GM12872 (cell line): ENCODE measurements around the gene PPP2R5A.

Source experiments
- TF ChIP-seq, protein P1 (sequence below): IDR thresholded peaks from 3 replicates; pipeline ENCODE4 v1.5.1; 2011; ENCODE audit warnings: low read depth, mild to moderate bottlenecking, low read length, moderate library complexity; ENCODE audit not compliant: insufficient read depth

Gene PPP2R5A

DNA sequence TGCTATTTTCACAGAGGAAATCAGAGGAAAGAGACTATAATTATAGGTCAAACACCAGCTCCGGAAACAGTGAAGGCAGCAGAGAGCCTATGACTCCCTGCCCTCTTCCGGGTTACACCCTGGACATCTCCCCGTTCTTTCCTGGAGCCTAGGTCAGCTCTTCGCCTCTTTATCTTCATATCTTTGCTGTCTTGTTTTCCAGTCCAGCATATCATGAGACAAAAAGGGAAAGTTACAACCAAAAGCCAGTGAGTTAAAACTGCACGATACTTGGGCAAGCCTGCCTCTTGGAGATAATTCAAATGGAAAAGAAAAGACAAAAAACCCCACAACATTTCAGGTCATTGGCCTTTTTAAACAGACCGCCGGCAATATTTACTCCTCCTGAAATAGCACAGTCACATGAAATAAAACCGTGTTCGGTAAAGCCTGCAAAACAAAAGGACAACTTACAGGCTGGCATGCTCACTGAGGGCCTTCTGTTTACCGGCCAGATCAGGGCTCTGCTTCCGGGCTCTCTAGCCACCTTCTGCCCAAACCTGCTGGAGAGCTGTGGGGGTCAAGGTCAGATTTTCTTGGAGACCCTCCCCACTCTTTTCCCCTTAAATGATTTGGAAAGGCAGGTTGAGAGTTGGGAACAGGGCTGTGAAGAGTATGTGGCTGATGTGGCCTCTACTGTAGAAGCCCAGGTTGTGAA lies 42.8 kb upstream of the PPP2R5A start:
- TF ChIP-seq, protein P1, sequence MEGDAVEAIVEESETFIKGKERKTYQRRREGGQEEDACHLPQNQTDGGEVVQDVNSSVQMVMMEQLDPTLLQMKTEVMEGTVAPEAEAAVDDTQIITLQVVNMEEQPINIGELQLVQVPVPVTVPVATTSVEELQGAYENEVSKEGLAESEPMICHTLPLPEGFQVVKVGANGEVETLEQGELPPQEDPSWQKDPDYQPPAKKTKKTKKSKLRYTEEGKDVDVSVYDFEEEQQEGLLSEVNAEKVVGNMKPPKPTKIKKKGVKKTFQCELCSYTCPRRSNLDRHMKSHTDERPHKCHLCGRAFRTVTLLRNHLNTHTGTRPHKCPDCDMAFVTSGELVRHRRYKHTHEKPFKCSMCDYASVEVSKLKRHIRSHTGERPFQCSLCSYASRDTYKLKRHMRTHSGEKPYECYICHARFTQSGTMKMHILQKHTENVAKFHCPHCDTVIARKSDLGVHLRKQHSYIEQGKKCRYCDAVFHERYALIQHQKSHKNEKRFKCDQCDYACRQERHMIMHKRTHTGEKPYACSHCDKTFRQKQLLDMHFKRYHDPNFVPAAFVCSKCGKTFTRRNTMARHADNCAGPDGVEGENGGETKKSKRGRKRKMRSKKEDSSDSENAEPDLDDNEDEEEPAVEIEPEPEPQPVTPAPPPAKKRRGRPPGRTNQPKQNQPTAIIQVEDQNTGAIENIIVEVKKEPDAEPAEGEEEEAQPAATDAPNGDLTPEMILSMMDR: no peak

DNA sequence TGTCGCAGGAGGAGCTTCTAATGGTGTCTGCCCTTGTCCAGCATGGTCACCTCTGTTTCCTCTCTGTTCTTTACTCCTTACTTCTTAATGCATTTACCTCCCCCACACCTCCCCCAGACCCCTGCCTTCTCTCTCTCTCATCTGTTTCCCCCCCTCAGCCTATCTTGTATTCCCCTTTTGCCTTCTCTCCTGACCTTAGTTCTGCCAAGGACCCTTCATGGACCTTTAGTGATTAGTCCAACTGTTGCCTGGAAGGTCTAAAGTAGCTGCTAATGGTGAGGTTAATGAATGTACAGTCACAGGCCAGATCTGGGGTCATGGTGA lies 42.3 kb upstream of the PPP2R5A start:
- TF ChIP-seq, protein P1: no peak

DNA sequence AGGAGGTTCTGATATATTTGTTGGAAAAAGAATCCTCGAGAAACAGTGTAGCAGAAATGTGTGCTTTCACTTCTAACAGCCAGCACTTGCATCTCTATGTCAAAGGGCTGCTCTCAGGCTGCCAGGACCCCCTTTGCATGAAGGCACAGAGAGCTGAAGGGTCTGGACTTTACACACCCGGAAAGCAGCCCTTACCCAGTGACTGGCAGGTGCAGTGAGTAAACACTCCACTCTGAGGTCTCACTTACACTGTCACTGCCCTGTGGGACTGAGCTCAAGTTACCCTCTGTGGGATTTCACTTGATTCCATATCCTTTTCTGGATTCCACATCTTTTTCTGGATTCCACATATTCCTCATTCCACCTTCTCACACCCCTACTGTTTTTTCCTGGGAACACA lies 40.8 kb upstream of the PPP2R5A start:
- TF ChIP-seq, protein P1: no peak

DNA sequence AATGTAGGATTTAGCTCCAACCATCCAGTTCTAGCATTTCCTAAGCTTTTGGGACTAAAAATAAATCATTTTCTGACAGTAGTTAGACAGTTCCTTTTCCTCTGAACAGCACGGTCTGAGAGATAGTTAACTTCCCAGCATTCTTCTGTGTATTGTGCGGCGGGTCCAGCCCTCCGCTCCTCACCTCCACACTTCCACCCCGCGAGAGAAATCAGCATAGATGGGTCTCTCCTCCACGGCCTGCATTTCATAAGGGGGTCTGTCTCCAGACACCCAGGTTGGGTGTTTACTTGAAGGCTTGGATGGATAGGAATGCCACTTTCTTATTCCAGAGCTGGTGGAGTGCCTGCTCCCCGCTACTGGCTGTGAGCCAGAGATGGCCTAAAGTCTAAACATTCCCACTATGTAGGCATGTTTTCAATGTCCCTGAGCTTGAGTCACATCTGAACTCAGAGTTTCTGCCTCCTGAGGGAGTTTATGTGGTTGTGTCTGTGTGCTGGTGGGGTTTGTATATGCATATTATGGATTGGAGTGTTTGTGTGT lies 38.0 kb upstream of the PPP2R5A start:
- TF ChIP-seq, protein P1: no peak

DNA sequence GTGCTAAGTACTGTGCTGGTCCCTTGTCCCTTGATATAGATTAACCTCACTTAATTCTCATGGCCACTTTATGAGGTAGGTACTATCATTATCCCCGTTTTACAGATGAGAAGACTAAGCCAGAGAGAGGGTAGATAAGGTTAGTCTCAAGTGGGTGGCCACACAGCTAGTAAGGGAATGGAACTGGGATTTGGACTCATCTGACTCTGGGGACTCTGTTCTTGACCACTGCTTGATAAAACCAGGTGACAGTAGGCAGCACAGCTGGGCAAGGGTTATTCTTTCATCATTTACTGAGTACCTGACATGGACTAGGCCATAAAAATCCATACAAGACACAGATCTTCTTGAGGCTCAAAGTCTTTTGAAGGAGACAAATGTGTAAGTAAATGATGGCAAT lies 37.2 kb upstream of the PPP2R5A start:
- TF ChIP-seq, protein P1: no peak

DNA sequence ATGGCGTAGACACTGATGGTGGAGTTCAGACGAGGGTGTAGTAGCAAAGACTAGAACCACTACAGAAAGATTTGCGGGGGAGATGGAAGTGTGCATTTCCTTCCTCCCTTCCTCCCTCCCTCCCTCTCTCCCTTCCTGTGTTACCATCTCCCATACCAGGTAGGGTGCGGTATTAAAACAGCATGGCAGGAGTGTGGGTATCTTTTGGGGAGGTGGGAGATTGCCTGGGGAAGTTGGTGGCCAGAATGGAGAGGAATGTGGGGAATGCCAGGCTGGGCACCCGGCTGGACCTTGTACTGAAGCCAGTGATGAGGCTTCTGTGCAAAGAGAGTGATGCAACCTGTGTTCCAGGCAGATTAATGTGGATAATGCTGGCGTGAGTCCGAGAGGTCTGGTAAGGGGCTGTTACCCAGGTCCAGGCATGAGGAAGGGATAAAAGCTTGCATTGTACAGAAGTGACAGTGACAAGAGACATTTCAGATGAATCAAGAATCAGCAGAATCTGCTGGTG lies 30.3 kb upstream of the PPP2R5A start:
- TF ChIP-seq, protein P1: no peak

DNA sequence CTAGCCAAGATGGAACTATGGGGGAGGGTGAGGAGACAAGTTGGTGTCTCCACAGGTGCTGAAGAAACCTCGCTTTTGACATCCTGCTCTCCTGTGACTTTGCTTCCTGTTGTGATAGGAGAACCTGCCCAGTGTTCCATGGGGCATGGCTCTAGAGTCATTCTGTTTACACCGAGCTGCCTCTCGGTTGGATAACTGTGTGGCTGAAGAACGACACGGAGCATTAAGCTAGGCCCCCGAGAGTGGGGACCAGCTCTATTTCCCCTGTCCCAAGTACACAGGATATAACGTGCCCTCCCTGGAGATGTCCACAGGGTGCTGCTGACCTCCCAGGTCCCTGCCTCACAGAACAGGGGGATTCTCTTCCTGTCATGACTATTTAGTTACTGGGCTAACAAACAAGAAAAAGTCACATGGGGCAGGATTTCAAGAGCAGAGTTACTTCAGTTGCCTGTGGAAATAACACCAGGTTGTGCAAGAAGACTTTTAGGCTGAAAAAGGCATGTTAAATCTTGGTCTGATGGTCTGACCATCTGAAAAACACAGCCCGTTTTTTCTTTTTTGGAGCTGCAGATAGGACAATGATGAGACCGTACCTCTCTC lies 29.4 kb upstream of the PPP2R5A start:
- TF ChIP-seq, protein P1: no peak
